K562 (cell line): ENCODE measurements around the gene ARFGAP3. TPM values are rescaled to one million over a fixed set of nuclear protein-coding genes. Genes with fewer than 3 reads are reported as not detected.

Experiments
- ATAC-seq: fragments of 200-7000 bp; cut with Tn5 transposase; 3 replicates; pipeline ENCODE4 v1.9.1; 2020; ENCODE audit warnings: moderate library complexity
- BruUV-seq: library from RNA; stranded (reverse); fragments of 400-500 nt; replicated peaks from 2 replicates; lab custom pipeline; 2021; lab: Mats Ljungman, UMichigan
- CTCF ChIA-PET: fragments of 300-600 bp; formaldehyde crosslinking; extraction: SDS; loops from one replicate; lab custom pipeline; 2021; ENCODE audit warnings: low intra/inter-chr PET ratio; lab: Yijun Ruan, JAX
- POLR2A ChIA-PET: fragments of 300-600, 350-650 bp; sonication (Branson Sonifier 250); formaldehyde crosslinking; extraction: SDS; loops from one replicate; lab custom pipeline; 2021; ENCODE audit warnings: antibody characterized with exemption, inconsistent platforms; lab: Yijun Ruan, JAX
- DNase-seq, 4 experiments: peaks; one replicate each; pipeline versions ENCODE4 v3.0.0 to v3.0.0-alpha.2; 2011 to 2018; ENCODE audit warnings: low spot score in 3 of 4, mixed read lengths in 3 of 4; ENCODE audit errors: extremely low read depth in 1 of 4
- FAIRE-seq: peaks from 2 replicates; lab custom pipeline; 2011; peaks lifted over from hg19 to GRCh38; lab: Jason Lieb, UNC
- H2AFZ ChIP-seq: 2 replicates; pipeline ENCODE4 v1.6.0; 2011; ENCODE audit warnings: low read depth, low read length, control low read depth, inconsistent platforms
- H3K27ac ChIP-seq: fragments of 200-600 bp; 3 replicates; pipeline ENCODE4 v1.8.0; 2011; ENCODE audit warnings: low read depth, mild to moderate bottlenecking, control low read depth, inconsistent platforms, low read length, moderate library complexity, mixed read lengths; ENCODE audit errors: extremely low read depth
- H3K27me3 ChIP-seq, 2 experiments: fragments of 300-600 bp in 1 of 2; 2 replicates in 1 of 2; 3 replicates in 1 of 2; pipeline versions ENCODE4 v1.6.0 to v1.8.0; 2011; ENCODE audit warnings: inconsistent platforms in 2 of 2, low read length in 2 of 2, mild to moderate bottlenecking in 1 of 2, mixed read lengths in 1 of 2, moderate library complexity in 1 of 2; ENCODE audit not compliant: control insufficient read depth in 2 of 2, insufficient read depth in 2 of 2
- H3K36me3 ChIP-seq: fragments of 300-600 bp; 3 replicates; pipeline ENCODE4 v1.8.0; 2011; ENCODE audit warnings: mild to moderate bottlenecking, low read length, inconsistent platforms; ENCODE audit not compliant: control insufficient read depth, insufficient read depth
- H3K4me1 ChIP-seq, 2 experiments: fragments of 200-600 bp in 1 of 2; replicated peaks in 1 of 2; 2 replicates in 1 of 2; 3 replicates in 1 of 2; pipeline versions ENCODE4 v1.5.1 to v1.8.0; 2011; ENCODE audit warnings: inconsistent platforms in 2 of 2, low read length in 2 of 2, mild to moderate bottlenecking in 1 of 2, mixed read lengths in 1 of 2, moderate library complexity in 1 of 2; ENCODE audit not compliant: control insufficient read depth in 2 of 2, insufficient read depth in 2 of 2
- H3K4me2 ChIP-seq: 2 replicates; pipeline ENCODE4 v1.6.1; 2011; ENCODE audit warnings: low read length, control low read depth, inconsistent platforms, mixed read lengths; ENCODE audit not compliant: insufficient read depth
- H3K4me3 ChIP-seq: fragments of 200-600 bp; sonication (generic), shearing (Covaris generic); 2 replicates; pipeline ENCODE4 v1.5.1; 2016; ENCODE audit warnings: control low read depth, inconsistent platforms
- H3K79me2 ChIP-seq: fragments of 200-600 bp; 3 replicates; pipeline ENCODE4 v1.8.0; 2011; ENCODE audit warnings: low read length, inconsistent platforms; ENCODE audit not compliant: control insufficient read depth, insufficient read depth
- H3K9ac ChIP-seq, 2 experiments: 2 replicates each; pipeline versions ENCODE4 v1.6.0 to v1.6.1; 2011; ENCODE audit warnings: low read depth in 2 of 2, low read length in 2 of 2, control low read depth in 1 of 2, inconsistent platforms in 1 of 2, mild to moderate bottlenecking in 1 of 2, mixed read lengths in 1 of 2; ENCODE audit not compliant: insufficient read depth in 1 of 2
- H3K9me1 ChIP-seq: one replicate; pipeline ENCODE4 v1.6.0; 2011; ENCODE audit warnings: inconsistent platforms, mild to moderate bottlenecking, low read length, moderate library complexity; ENCODE audit not compliant: control insufficient read depth, insufficient read depth
- H3K9me3 ChIP-seq: replicated peaks from 2 replicates; pipeline ENCODE4 v1.5.1; 2011; ENCODE audit warnings: low read depth, low read length, inconsistent platforms; ENCODE audit not compliant: control insufficient read depth, insufficient read depth
- H4K20me1 ChIP-seq: replicated peaks from 2 replicates; pipeline ENCODE4 v1.6.1; 2011; ENCODE audit warnings: low read length, inconsistent platforms, mixed read lengths; ENCODE audit not compliant: control insufficient read depth, insufficient read depth
- TAF15 ChIP-seq: fragments of 200-400 bp; formaldehyde crosslinking; IDR thresholded peaks from 2 replicates; pipeline ENCODE4 v1.6.1; 2017; ENCODE audit warnings: mild to moderate bottlenecking, low read depth, low read length, moderate library complexity
- TRIM24 ChIP-seq, 2 experiments: fragments of 450-650 bp; IDR thresholded peaks; 2 replicates each; pipeline ENCODE4 v1.6.1; 2016
- XRCC3 ChIP-seq: fragments of 450-650 bp; IDR thresholded peaks from 2 replicates; pipeline ENCODE4 v1.6.1; 2017; ENCODE audit warnings: mild to moderate bottlenecking, moderate library complexity
- ZBTB43 ChIP-seq: sonication (generic); formaldehyde crosslinking; IDR thresholded peaks from 2 replicates; pipeline ENCODE4 v1.8.0; 2023; ENCODE audit warnings: mild to moderate bottlenecking, missing genetic modification reagents
- ZNF280B ChIP-seq: fragments of 250-450 bp; sonication (Bioruptor Pico); IDR thresholded peaks from 2 replicates; pipeline ENCODE4 v1.5.1; 2021; ENCODE audit warnings: mild to moderate bottlenecking
- WGBS: fragments of 100-300 bp; shearing (Covaris generic); methylation state at CpG from one replicate; pipeline ENCODE4 v1.1.6; 2016; ENCODE audit warnings: low coverage, mixed read lengths; ENCODE audit not compliant: insufficient coverage; ENCODE audit errors: missing lambda C conversion rate; 5-methylcytosine and 5-hydroxymethylcytosine counted together
- in situ Hi-C: fragments of 300-500 bp; cut with MboI; formaldehyde crosslinking; loops from 4 replicates; pipeline ENCODE4 v1.15.0; 2018; ENCODE audit warnings: inconsistent platforms, mixed read lengths
- intact Hi-C: fragments of 100-400 bp; cut with micrococcal nuclease; formaldehyde crosslinking; loops from 2 replicates; pipeline ENCODE4 v1.14.2; 2022
- polyA plus RNA-seq, 8 experiments: library from polyadenylated mRNA; depleted of rRNA in 4 of 8; stranded (reverse) in 5 of 8; unstranded in 3 of 8; fragments of >200 nt; fragmentation: Nextera tagmentation in 2 of 8; fragmentation: Illumina TruSeq in 1 of 8; extraction: Ambion mirVana in 2 of 8; extraction: Trizol in 1 of 8; gene quantifications; 2 replicates each; pipeline versions ENCODE4 v1.2.1 to v1.2.3, GENCODE V29; 2011 to 2014; ENCODE audit warnings: inconsistent platforms in 1 of 8, missing spikeins in 1 of 8
- total RNA-seq, 7 experiments: library from RNA; depleted of rRNA in 6 of 7; stranded (reverse); fragments of >200 nt in 6 of 7; fragmentation: Illumina TruSeq in 2 of 7; extraction: Trizol in 2 of 7; gene quantifications; 2 replicates each; pipeline versions ENCODE4 v1.2.1 to v1.2.3, GENCODE V29; 2011 to 2021; ENCODE audit warnings: low replicate concordance in 1 of 7

Gene ARFGAP3
- total and polyA plus RNA-seq, 9 of the 15 experiments (the other 6 are each of a cell fraction or from before 2014, with no cell fraction given) = 14.2 to 31.9 (median 22.7) TPM

GRCh38 chr22:42773167-42773566 lies 83.9 kb downstream of the ARFGAP3 start:
- BruUV-seq = no TSS peak
- no peaks in the 10 kb centered on the region for H3K9me1 ChIP-seq
- no peak overlapping the region for H3K4me3 ChIP-seq
- TF ChIP-seq TRIM24 (IDR thresholded peaks at IDR 0.05) (no peak), ZBTB43 (CRISPR knock-in tag) (no peak), TAF15 (no peak), XRCC3 (no peak), ZNF280B (CRISPR knock-in tag) (no peak)
- peak overlapping the region in 1 of 2 experiments; percentile 1; a peak in 1 of 4 replicates for H3K9ac ChIP-seq
- ATAC-seq (no peak), FAIRE-seq (no peak), DNase-seq (no peak)
- no peaks in the 10 kb centered on the region for H3K36me3 ChIP-seq
- ChIA-PET CTCF (no interaction called here), POLR2A (no interaction called here)
- no peak overlapping the region for H2AFZ ChIP-seq
- H4K20me1 ChIP-seq = no peaks in the 10 kb centered on the region
- intact Hi-C loops (no loop called here), in situ Hi-C loops (no loop called here)
- H3K4me2 ChIP-seq = no peak overlapping the region
- H3K4me1 ChIP-seq = peaks cover 8 to 20% of the 10 kb centered on the region in 2 experiments; a peak in 4 of 5 replicates
- peaks cover 0 to 8% of the 10 kb centered on the region in 2 experiments; a peak in 1 of 5 replicates for H3K27me3 ChIP-seq
- 0% methylated on average over 5 of the region's 14 CpGs for WGBS
- no peaks in the 10 kb centered on the region for H3K79me2 ChIP-seq
- no peak overlapping the region for H3K27ac ChIP-seq
- no peaks in the 10 kb centered on the region for H3K9me3 ChIP-seq
